Measurements from ENCODE around the gene SMOC2. TPM values are rescaled to one million over a fixed set of nuclear protein-coding genes. Genes with fewer than 3 reads are reported as not detected.

Gene SMOC2
- polyA plus RNA-seq, 10 donors: 47.6 to 154 (median 91.1) TPM

- peak in 1 of 3 donors; percentile 63 for DNase-seq
These were observed 729 bp downstream of the SMOC2 start for GRCh38 chr6:168441434-168442391.

GRCh38 chr6:168442646-168443045 is 1.7 kb downstream of the SMOC2 start:
- DNase-seq: no peak

- DNase-seq: no peak
These were observed 6.3 kb downstream of the SMOC2 start for GRCh38 chr6:168447282-168447681.

- DNase-seq: no peak
These were observed 6.7 kb downstream of the SMOC2 start for GRCh38 chr6:168447700-168448099.

GRCh38 chr6:168448243-168448855 is 7.4 kb downstream of the SMOC2 start:
- DNase-seq: no peak

- DNase-seq: no peak
These were observed 9.9 kb downstream of the SMOC2 start for GRCh38 chr6:168450917-168451316.

- DNase-seq: peak in 1 of 3 donors; percentile 38
These were observed 11.0 kb downstream of the SMOC2 start for GRCh38 chr6:168451805-168452517.

GRCh38 chr6:168452685-168453377 is 11.8 kb downstream of the SMOC2 start:
- DNase-seq: peak in 1 of 3 donors; percentile 49

GRCh38 chr6:168455847-168456530 is 15.0 kb downstream of the SMOC2 start:
- no peak for DNase-seq

- DNase-seq: no peak
These were observed 16.1 kb downstream of the SMOC2 start for GRCh38 chr6:168456907-168457652.

GRCh38 chr6:168457653-168457934 is 16.6 kb downstream of the SMOC2 start:
- no peak for DNase-seq

GRCh38 chr6:168458101-168458500 is 17.1 kb downstream of the SMOC2 start:
- no peak for DNase-seq

- no peak for DNase-seq
These were observed 18.6 kb downstream of the SMOC2 start for GRCh38 chr6:168459572-168459971.

GRCh38 chr6:168462289-168462853 is 21.4 kb downstream of the SMOC2 start:
- no peak for DNase-seq

- DNase-seq: no peak
These were observed 23.6 kb downstream of the SMOC2 start for GRCh38 chr6:168464546-168464945.

- DNase-seq: no peak
These were observed 27.1 kb downstream of the SMOC2 start for GRCh38 chr6:168468045-168468444.

- DNase-seq: peak; percentile 12 to 67 (median 42)
These were observed 28.5 kb downstream of the SMOC2 start for GRCh38 chr6:168469521-168469920.

GRCh38 chr6:168469926-168470325 is 28.9 kb downstream of the SMOC2 start:
- no peak for DNase-seq

- DNase-seq: no peak
These were observed 31.4 kb downstream of the SMOC2 start for GRCh38 chr6:168472363-168472762.

- DNase-seq: no peak
These were observed 32.2 kb downstream of the SMOC2 start for GRCh38 chr6:168473197-168473596.

Measured in muscle of back (tissue), 11 donors.